ENCODE results near the gene TNFRSF25. TPM values are rescaled to one million over a fixed set of nuclear protein-coding genes. Genes with fewer than 3 reads are reported as not detected.

TNFRSF25 gene
- total and polyA plus RNA-seq, 10 of the 15 experiments (the other 5 are each of a cell fraction or from before 2014, with no cell fraction given) = 0.23 to 8.6 (median 0.46) TPM; not detected in 5

- Histone ChIP-seq H3K4me3 (no peak overlapping the region), H3K4me1 (ENCODE audit: control insufficient read depth, insufficient read depth, low read length) (no peaks in the 10 kb centered on the region), H2AFZ (ENCODE audit: control insufficient read depth, low read depth, low read length) (no peak overlapping the region), H3K27me3 (replicated peaks in 1 of 2; ENCODE audit: control insufficient read depth in 2 of 2, insufficient read depth in 2 of 2, low read length in 1 of 2) (peaks cover 2 to 3% of the 10 kb centered on the region in 2 experiments; a peak in 3 of 4 replicates), H4K20me1 (ENCODE audit: control insufficient read depth, insufficient read depth) (peaks cover 2% of the 10 kb centered on the region; the same call in 1 of the 2 replicates), H3K27ac (ENCODE audit: control insufficient read depth, insufficient read depth) (no peak overlapping the region), H3K36me3 (ENCODE audit: control insufficient read depth in 2 of 2, insufficient read depth in 2 of 2, low read length in 1 of 2) (no peaks in the 10 kb centered on the region), H3K9ac (ENCODE audit: control insufficient read depth, insufficient read depth, low read length) (no peak overlapping the region), H3K79me2 (ENCODE audit: control insufficient read depth, insufficient read depth, low read length) (no peaks in the 10 kb centered on the region), H3K4me2 (ENCODE audit: control insufficient read depth, insufficient read depth) (no peak overlapping the region), H3K9me3 (replicated peaks; ENCODE audit: control insufficient read depth, insufficient read depth, low read length) (no peaks in the 10 kb centered on the region)
- DNase-seq (ENCODE audit: low read depth, low spot score) (no peak), FAIRE-seq (no peak), ATAC-seq (no peak)
- RAD21 ChIA-PET (ENCODE audit: unreplicated experiment) = no interaction called here
- POLR2A ChIA-PET = interaction anchor here (0.7 kb wide), 1 partner anchor 99 kb away, joined by 3 read pairs; no protein-coding TSS in a partner anchor
- CTCF ChIA-PET = interaction anchor here (1.3 kb wide), 1 partner anchor 57 kb away, joined by 3 read pairs; the partner anchor contains the start of gene ESPN
- intact Hi-C loops (cut with micrococcal nuclease; ENCODE audit: unreplicated experiment) = no loop called here
- in situ Hi-C loops (cut with MboI) = loop anchor here (25.0 kb wide), 1 partner anchor 730 kb away; no protein-coding TSS in a partner anchor
- SMC1A ChIA-PET (ENCODE audit: uncharacterized antibody, unreplicated experiment) = interaction anchor here (1.2 kb wide), 1 partner anchor 58 kb away, joined by 3 read pairs; no protein-coding TSS in a partner anchor
- no TSS peak for BruUV-seq (replicated peaks)
- 17% methylated on average over 5 of the region's 5 CpGs for WGBS (ENCODE audit: insufficient coverage, insufficient replicate concordance, low lambda C conversion rate, missing lambda C conversion rate)
- TF ChIP-seq, protein P1, sequence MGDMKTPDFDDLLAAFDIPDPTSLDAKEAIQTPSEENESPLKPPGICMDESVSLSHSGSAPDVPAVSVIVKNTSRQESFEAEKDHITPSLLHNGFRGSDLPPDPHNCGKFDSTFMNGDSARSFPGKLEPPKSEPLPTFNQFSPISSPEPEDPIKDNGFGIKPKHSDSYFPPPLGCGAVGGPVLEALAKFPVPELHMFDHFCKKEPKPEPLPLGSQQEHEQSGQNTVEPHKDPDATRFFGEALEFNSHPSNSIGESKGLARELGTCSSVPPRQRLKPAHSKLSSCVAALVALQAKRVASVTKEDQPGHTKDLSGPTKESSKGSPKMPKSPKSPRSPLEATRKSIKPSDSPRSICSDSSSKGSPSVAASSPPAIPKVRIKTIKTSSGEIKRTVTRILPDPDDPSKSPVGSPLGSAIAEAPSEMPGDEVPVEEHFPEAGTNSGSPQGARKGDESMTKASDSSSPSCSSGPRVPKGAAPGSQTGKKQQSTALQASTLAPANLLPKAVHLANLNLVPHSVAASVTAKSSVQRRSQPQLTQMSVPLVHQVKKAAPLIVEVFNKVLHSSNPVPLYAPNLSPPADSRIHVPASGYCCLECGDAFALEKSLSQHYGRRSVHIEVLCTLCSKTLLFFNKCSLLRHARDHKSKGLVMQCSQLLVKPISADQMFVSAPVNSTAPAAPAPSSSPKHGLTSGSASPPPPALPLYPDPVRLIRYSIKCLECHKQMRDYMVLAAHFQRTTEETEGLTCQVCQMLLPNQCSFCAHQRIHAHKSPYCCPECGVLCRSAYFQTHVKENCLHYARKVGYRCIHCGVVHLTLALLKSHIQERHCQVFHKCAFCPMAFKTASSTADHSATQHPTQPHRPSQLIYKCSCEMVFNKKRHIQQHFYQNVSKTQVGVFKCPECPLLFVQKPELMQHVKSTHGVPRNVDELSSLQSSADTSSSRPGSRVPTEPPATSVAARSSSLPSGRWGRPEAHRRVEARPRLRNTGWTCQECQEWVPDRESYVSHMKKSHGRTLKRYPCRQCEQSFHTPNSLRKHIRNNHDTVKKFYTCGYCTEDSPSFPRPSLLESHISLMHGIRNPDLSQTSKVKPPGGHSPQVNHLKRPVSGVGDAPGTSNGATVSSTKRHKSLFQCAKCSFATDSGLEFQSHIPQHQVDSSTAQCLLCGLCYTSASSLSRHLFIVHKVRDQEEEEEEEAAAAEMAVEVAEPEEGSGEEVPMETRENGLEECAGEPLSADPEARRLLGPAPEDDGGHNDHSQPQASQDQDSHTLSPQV (IDR thresholded peaks at IDR 0.05) = no peak
- TF ChIP-seq, protein P2, sequence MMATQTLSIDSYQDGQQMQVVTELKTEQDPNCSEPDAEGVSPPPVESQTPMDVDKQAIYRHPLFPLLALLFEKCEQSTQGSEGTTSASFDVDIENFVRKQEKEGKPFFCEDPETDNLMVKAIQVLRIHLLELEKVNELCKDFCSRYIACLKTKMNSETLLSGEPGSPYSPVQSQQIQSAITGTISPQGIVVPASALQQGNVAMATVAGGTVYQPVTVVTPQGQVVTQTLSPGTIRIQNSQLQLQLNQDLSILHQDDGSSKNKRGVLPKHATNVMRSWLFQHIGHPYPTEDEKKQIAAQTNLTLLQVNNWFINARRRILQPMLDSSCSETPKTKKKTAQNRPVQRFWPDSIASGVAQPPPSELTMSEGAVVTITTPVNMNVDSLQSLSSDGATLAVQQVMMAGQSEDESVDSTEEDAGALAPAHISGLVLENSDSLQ (IDR thresholded peaks at IDR 0.05) = no peak
- no peak for TF ChIP-seq NBN (IDR thresholded peaks at IDR 0.05)
- TF ChIP-seq ATF3 (IDR thresholded peaks at IDR 0.05; ENCODE audit: borderline replicate concordance, extremely low read depth, low read depth, low read length) = no peak
- no peak for TF ChIP-seq FOS (IDR thresholded peaks at IDR 0.05; ENCODE audit: borderline replicate concordance, extremely low read depth, insufficient read length)
- no peak for TF ChIP-seq SKIL (IDR thresholded peaks at IDR 0.05; ENCODE audit: low read depth, poor library complexity, severe bottlenecking)
- no peak for TF ChIP-seq ZSCAN29 (IDR thresholded peaks at IDR 0.05)
- TF ChIP-seq NFYB (IDR thresholded peaks at IDR 0.05; ENCODE audit: insufficient read depth, low read depth, low read length) = no peak
- no peak for TF ChIP-seq CREB1 (IDR thresholded peaks at IDR 0.05; ENCODE audit: low read depth)
- TF ChIP-seq FOXK2 (IDR thresholded peaks at IDR 0.05) = no peak
- TF ChIP-seq DPF2 (IDR thresholded peaks at IDR 0.05) = no peak
- no peak for TF ChIP-seq ZNF687 (IDR thresholded peaks at IDR 0.05)
Observed at GRCh38 chr1:6481820-6482219, 15.8 kb upstream of the TNFRSF25 start.
